Fibroblast of skin of left biceps (primary cell): ENCODE measurements around the gene DLX1.
"Not testable (repeated sequence)": the region's sequence is repeated elsewhere in the genome, so short reads cannot be mapped to it uniquely, and the experiment has no call there.

Source experiments
- DNase-seq, 2 experiments: peaks; one replicate each; pipeline ENCODE4 v3.0.0-alpha.2; 2013; ENCODE audit warnings: low read depth in 2 of 2

DLX1 gene

DNA sequence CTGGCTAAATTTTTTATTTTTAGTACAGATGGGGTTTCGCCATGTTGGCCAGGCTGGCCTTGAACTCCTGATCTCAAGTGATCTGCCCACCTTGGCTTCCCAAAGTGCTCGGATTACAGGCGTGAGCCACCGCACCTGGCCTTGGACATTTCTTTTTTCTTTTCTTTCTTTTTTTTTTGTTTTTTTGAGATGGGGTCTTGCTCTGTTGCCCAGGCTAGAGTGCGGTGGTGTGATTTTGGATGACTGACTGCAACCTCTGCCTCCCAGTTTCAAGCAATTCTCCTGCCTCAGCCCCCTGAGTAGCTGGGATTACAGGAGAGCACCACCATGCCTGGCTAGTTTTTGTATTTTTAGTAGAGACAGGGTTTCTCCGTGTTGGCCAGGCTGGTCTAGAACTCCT lies 28.9 kb downstream of the DLX1 start:
- not testable (repeated sequence) for DNase-seq

DNA sequence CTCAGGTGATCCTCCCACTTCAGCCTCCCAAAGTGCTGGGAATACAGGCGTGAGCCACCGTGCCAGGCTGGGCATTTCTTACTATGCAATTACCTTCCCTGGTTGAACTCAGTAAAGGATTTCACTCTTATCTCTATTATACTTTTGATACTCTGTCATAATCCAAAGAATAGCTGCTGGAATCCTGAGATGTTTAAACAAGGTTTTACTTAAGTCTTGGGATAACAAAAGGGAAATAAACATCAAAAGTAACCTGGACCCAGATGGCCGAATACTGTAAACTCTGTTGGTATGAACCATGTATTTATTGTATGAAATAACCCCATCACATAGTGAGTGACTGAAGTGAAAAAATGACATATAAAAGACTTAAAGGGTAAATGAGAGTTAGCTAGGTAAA lies 29.3 kb downstream of the DLX1 start:
- no peak for DNase-seq

DNA sequence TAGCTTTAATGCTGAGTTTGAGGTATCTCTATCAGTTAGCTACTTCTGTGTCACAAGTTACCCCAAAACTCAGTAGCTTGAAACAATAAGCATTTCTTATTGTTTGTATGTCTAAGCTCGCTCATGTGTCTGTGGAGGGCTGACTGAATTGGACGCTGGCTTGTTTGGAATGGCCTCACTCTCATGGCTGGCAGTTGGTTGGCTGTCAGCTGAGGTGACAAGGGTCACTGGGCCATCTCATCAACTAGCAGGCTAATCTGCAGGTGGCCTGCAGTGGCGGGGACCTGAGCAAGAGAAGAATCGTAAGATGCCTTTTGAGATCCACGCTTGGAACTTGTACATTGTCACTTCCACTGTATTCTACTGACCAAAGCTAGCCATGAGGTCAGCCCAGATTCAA lies 30.8 kb downstream of the DLX1 start:
- DNase-seq: no peak

DNA sequence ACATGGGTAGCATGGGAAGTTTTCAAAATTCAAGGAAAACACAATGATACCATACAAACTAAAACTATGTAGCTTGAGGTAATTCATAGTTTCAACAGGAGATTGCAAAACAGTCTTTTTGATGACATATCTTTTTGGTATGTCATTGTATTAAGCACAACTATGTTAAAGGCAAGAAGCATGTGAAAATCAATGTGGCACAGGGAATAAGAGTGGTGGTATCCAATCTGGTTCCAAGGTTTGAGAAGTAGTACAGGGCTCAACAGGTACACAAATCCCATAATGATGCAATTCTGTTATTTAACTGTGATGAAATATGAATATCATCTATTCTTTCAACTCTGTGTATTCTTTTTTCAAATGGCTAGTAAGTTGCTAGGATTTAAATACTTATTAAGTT lies 33.8 kb downstream of the DLX1 start:
- DNase-seq: peak in 1 of 2 experiments; percentile 54

DNA sequence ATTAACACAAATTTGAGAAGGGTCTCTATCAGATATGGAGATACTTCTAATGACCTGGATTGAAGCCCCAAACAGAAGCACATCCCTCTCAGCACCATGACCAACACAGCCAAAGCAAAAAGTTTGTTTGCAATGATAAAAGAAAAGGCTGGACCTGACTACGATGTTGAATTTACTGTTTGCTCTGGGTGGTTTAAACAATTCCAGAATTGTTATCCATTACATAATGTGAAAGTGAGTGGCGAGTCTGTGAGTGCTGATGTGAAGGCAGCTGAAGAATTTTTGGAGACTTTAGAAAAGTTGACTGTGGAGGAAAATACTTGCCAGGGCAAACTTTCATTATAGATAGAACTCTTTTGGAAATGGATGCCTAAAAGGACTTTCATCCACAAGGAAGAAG lies 34.8 kb downstream of the DLX1 start:
- no peak for DNase-seq

DNA sequence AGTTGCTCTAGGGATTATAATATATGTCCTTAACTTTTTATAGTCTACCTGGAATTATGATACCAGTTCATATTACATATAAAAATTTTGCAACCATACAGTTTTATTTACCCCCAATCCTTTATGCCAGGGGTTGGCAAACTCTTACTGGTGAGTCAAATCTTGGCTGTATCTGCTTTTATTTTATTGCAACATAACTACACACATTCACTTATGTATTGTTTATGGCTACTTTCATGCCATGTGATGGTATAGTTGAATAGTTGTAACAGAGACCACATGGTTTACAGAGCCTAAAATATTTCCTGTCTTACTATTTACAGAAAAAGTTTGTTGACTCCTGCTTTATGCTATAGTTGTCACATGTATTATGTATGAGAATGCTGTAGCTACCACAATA lies 43.2 kb downstream of the DLX1 start:
- DNase-seq: no peak

DNA sequence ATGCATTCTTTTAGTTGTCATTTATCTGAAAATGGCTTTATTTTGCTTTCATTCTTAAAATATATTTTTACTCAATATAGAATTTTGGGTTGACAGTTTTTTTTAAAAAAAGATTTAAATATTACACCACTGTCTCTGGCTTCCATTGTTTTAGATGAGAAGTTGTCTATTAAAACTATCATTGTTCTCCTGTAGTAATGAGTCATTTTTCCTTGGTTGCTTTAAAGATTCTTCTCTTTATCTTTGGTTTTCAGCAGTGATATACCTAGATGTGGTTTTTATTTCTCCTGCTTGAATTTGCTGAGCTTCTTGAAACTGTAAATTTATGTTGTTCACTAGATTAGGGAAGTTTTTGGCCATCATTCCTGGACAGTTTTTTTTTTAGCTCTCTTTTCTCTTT lies 44.1 kb downstream of the DLX1 start:
- DNase-seq: no peak

DNA sequence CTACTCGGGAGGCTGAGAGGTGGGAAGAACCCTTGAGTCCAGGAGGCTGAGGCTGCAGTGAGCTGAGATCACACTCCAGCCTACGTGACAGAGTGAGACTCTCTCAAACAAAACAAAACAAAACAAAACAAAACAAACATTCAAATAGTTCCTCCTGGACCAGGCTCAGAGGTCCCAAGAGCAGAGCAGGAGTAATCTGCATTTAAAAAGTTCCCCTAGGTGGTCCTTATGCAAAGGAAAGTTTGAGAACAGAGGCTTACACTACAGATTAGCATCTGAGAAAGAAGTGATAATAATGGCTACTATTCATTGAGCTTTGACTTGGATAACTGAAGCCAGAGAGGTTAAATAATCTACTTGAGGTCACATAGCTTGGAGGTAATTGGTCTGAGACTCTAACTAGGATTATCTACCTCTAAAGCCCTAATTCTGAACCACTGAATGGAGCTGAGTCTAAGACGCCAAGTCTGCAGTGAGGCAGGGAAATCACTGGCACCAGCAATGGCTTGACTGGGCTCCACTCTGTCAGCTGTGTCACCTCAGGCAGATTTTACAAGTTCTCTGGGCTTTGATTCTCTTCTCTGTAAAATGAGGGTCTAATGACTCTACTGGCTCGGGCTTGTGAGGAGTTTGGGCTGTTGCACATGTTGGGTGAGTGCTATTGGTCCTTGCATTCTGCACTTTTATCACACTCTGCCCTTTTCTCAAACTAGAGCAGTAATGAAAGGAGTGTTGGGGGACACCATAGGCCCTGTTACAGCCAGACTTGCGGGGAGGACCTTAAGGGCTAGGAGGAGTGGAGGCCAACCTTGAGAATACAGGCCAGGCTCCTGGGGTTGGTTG lies 46.6 kb downstream of the DLX1 start:
- DNase-seq: no peak

DNA sequence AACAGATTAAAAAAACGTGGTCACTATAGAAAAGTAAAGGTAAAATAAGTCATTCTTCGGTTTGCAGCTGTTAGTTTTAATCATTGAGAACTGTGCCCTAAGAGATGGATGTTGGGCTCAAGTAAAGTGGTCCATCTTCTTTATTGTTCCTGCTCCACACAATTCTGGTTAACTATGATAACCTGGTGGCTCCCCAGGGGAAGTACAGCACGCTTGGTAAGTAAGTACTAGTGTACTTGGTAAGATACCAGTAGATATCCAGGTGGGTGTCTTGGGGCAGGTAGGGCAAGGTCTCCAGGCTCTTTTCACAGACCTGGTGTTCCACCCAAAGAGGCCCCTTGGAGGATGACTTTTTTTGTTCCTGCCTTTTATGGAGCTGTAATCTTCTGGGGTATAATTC lies 49.0 kb downstream of the DLX1 start:
- no peak for DNase-seq

DNA sequence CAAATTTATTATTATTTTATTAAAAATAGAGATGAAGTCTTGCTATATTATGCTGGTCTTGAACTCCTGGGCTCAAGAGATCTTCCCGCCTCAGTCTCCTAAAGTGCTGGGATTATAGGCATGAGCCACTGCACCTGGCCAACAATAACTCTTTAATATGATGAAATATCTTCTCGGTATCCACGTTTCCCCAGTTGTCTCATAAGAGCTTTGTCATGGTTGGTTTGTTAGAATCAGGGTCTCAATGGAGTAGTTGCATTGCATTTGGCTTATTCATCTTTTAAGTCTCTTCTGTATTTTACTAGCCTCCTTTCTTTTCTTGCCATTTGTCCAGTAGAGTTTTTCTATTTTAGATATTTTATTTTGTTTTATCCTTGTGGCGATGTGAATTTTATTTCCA lies 50.1 kb downstream of the DLX1 start:
- DNase-seq: no peak

DNA sequence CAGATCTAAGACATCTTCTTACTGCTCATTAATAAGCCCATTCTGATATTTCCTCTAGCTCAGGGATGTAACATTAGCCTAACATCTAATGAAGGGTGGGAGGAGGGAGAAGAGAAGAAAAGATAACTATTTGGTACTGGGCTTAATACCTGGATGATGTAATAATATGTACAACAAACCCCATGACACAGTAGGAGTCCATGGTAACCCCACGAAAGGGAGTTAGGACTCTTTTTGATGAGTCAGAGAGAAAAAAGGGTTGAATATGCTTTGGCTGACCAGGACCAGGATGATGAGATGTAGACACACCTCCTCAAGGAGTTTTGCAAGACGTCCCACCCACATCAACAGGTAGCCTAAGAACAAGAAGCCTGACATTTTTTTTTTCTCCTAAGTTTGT lies 51.8 kb downstream of the DLX1 start:
- DNase-seq: no peak

DNA sequence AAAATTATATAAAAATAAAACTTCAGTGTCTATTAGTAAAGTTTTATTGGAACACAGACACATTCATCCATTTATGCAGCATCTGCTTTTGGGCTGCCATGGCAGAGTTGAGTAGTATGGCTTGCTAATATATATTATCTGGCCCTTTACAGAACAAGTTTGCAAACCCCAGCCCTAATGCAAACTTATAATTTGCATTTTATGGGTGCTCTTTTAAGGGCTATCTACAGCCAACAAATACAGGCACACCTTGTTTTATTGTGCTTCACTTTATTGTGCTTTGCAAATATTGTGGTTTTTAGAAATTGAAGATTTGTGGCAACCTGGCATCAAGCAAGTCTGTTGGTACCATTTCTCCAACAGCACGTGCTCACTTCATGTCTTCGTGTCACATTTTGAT lies 52.6 kb downstream of the DLX1 start:
- no peak for DNase-seq

DNA sequence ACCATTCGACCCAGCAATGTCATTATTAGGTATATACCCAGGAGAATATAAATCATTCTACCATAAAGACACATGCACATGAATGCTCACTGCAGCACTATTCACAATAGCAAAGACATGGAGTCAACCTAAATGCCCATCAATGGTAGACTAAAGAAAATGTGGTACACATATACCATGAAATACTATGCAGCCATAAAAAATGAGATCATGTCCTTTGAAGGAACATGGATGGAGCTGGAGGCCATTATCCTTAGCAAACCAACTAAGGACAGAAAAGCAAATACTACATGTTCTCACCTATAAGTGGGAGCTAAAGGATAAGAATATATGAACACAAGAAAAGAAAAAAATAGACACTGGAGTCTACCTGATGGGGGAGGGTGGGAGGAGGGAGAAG lies 53.4 kb downstream of the DLX1 start:
- DNase-seq: not testable (repeated sequence)
